Retina (tissue), 1 donor: Measurements from ENCODE around the gene POLR2E.
"Not testable (repeated sequence)": the region's sequence is repeated elsewhere in the genome, so short reads cannot be mapped to it uniquely, and the experiment has no call there.

Experiments used
- DNase-seq: peaks from one replicate; pipeline ENCODE4 v3.0.0-alpha.2; 2016

Gene POLR2E

GRCh38 chr19:1094978-1095701, at the start of gene POLR2E:
POLR2E (minus strand) TSS chr19:1095375; CDS start chr19:1095315, 60 bp downstream.
- DNase-seq: peak; percentile 99

- DNase-seq: no peak
These were observed 49.6 kb upstream of the POLR2E start for GRCh38 chr19:1144741-1145140.

GRCh38 chr19:1143828-1144399, 48.7 kb upstream of the POLR2E start:
- no peak for DNase-seq

GRCh38 chr19:1141944-1142343, 46.8 kb upstream of the POLR2E start:
- no peak for DNase-seq

GRCh38 chr19:1140272-1141027, 45.3 kb upstream of the POLR2E start:
- no peak for DNase-seq

- DNase-seq: no peak
These were observed 44.0 kb upstream of the POLR2E start for GRCh38 chr19:1139126-1139525.

GRCh38 chr19:1138121-1138520, 42.9 kb upstream of the POLR2E start:
- DNase-seq: no peak

- no peak for DNase-seq
These were observed 41.6 kb upstream of the POLR2E start for GRCh38 chr19:1136621-1137317.

GRCh38 chr19:1136201-1136600, 41.0 kb upstream of the POLR2E start:
- no peak for DNase-seq

- DNase-seq: no peak
These were observed 40.3 kb upstream of the POLR2E start for GRCh38 chr19:1135454-1135853.

- DNase-seq: no peak
These were observed 39.3 kb upstream of the POLR2E start for GRCh38 chr19:1134431-1134830.

- no peak for DNase-seq
These were observed 38.3 kb upstream of the POLR2E start for GRCh38 chr19:1133471-1133929.

GRCh38 chr19:1132552-1133383, 37.6 kb upstream of the POLR2E start:
- peak; percentile 18 for DNase-seq

- peak; percentile 61 for DNase-seq
These were observed 36.8 kb upstream of the POLR2E start for GRCh38 chr19:1131718-1132551.

- peak; percentile 18 for DNase-seq
These were observed 35.9 kb upstream of the POLR2E start for GRCh38 chr19:1130771-1131717.

GRCh38 chr19:1129535-1129934, 34.4 kb upstream of the POLR2E start:
- no peak for DNase-seq

GRCh38 chr19:1129084-1129483, 33.9 kb upstream of the POLR2E start:
- not testable (repeated sequence) for DNase-seq

- DNase-seq: no peak
These were observed 32.9 kb upstream of the POLR2E start for GRCh38 chr19:1128106-1128505.

GRCh38 chr19:1126984-1127760, 32.0 kb upstream of the POLR2E start:
- no peak for DNase-seq
